Spleen (tissue), 7 donors: Measurements from ENCODE around the gene HADHA.

ENCODE experiments used
- POLR2AphosphoS5 ChIP-seq, 3 donors: sonication (generic); formaldehyde crosslinking; IDR thresholded peaks; one replicate each; pipeline ENCODE4 v1.5.1; 2017; ENCODE audit warnings: antibody characterized with exemption in 3 of 3
- TF ChIP-seq, protein P1 (sequence below), 11 experiments: fragments of 200-600 bp in 7 of 11; fragments of 450-650 bp in 4 of 11; sonication (generic) in 4 of 11; IDR thresholded peaks in 8 of 11; conservative IDR thresholded peaks in 3 of 11; 1 replicate in 7 of 11; 2 replicates in 4 of 11; pipeline versions ENCODE4 v1.4.0 to v1.8.0; 2016 to 2021; ENCODE audit warnings: antibody characterized with exemption in 11 of 11, inconsistent platforms in 4 of 11, mild to moderate bottlenecking in 1 of 11
- donor health status: DM: no; HTN: no; CAD: no; lungs with moderate emphysema.
- donor health status: DM: no; HTN: no; CAD: no.
- donor health status: DM: no; HTN: no; CAD: no.

DNA sequence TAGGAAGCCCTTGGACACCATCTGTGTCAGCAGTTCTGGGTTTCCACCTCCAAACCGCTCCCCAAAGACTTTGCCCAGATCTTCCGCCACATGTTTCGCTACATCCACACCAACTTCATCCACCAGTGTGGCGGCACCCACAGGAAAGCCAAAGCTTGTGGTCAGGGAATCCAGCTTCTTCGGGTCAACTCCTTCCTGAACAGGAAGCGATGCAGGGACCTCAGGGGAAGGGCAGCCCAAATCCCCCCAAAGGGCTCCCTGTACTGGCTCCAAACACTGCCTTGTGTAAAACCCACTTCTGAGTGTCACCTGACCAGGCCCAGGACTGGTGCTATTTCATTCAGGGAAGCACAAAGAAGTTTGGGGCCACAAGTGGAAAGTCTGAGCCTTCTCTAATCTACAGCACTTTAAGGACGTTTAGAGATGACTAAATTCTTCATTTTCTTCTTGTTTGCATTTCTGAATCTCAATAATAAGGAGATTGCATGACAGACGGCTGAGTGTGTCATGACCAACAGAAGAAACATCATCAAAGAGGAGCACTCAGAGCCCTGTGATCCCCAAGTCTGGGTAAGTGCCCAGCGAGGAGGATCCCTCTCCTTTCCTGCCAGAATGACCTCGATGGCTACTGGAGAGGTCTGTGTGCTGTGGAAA, 50.7 kb downstream of the HADHA start:
- no peak for TF ChIP-seq POLR2AphosphoS5 (IDR thresholded peaks at IDR 0.05)
- TF ChIP-seq, protein P1, sequence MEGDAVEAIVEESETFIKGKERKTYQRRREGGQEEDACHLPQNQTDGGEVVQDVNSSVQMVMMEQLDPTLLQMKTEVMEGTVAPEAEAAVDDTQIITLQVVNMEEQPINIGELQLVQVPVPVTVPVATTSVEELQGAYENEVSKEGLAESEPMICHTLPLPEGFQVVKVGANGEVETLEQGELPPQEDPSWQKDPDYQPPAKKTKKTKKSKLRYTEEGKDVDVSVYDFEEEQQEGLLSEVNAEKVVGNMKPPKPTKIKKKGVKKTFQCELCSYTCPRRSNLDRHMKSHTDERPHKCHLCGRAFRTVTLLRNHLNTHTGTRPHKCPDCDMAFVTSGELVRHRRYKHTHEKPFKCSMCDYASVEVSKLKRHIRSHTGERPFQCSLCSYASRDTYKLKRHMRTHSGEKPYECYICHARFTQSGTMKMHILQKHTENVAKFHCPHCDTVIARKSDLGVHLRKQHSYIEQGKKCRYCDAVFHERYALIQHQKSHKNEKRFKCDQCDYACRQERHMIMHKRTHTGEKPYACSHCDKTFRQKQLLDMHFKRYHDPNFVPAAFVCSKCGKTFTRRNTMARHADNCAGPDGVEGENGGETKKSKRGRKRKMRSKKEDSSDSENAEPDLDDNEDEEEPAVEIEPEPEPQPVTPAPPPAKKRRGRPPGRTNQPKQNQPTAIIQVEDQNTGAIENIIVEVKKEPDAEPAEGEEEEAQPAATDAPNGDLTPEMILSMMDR (IDR thresholded peaks at IDR 0.05 in 8 of 11, conservative IDR thresholded peaks at IDR 0.05 in 3 of 11): no peak
